Kidney epithelial cell (primary cell): ENCODE data around the gene OR4K17. TPM values are rescaled to one million over a fixed set of nuclear protein-coding genes. Genes with fewer than 3 reads are reported as not detected.

ENCODE experiments used
- total RNA-seq: library from RNA; depleted of rRNA; stranded (reverse); fragments of >200 nt; gene quantifications from 2 replicates; pipeline ENCODE4 v1.2.3, GENCODE V29; 2015

The OR4K17 gene
- total RNA-seq, 1 donor from 2014 or later, result not detected

Other genes with a start within 250 kb of the OR4K17 start
- not detected in 2 replicates for gene OR4K2, start 235.6 kb upstream of the OR4K17 start, total RNA-seq
- gene OR4K5, start 190.1 kb upstream of the OR4K17 start, total RNA-seq, result not detected in 2 replicates
- gene OR4K1, start 179.8 kb upstream of the OR4K17 start, total RNA-seq, result not detected in 2 replicates
- gene OR4K15, start 135.1 kb upstream of the OR4K17 start, total RNA-seq, result not detected in 2 replicates
- gene OR4Q2, start 108.6 kb upstream of the OR4K17 start, total RNA-seq, result not detected in 2 replicates
- not detected in 2 replicates for gene OR4K14, start 91.4 kb upstream of the OR4K17 start, total RNA-seq
- not detected in 2 replicates for gene OR4K13, start 74.7 kb upstream of the OR4K17 start, total RNA-seq
- not detected in 2 replicates for gene OR4L1, start 50.7 kb upstream of the OR4K17 start, total RNA-seq
- gene OR4N5, start 28.1 kb downstream of the OR4K17 start, total RNA-seq, result not detected in 2 replicates
- not detected in 2 replicates for gene OR11G2, start 80.2 kb downstream of the OR4K17 start, total RNA-seq
- not detected in 2 replicates for gene OR11H6, start 113.0 kb downstream of the OR4K17 start, total RNA-seq
- not detected in 2 replicates for gene OR11H7, start 118.2 kb downstream of the OR4K17 start, total RNA-seq
- not detected in 2 replicates for gene OR11H4, start 128.5 kb downstream of the OR4K17 start, total RNA-seq
- gene TTC5, start 195.2 kb downstream of the OR4K17 start, total RNA-seq, result 10.9 and 13.3 TPM in 2 replicates
- gene CCNB1IP1, start 222.5 kb downstream of the OR4K17 start, total RNA-seq, result 236 and 246 TPM in 2 replicates
- gene PARP2, start 232.9 kb downstream of the OR4K17 start, total RNA-seq, result 16.2 and 22.2 TPM in 2 replicates